Urinary bladder (tissue), 4 donors: ENCODE data around the gene SLC26A8. TPM values are rescaled to one million over a fixed set of nuclear protein-coding genes. Genes with fewer than 3 reads are reported as not detected.
A peak's percentile ranks its signal among the peaks of the same experiment; 100 is the strongest.

Experiments used
- DNase-seq: peaks from one replicate; pipeline ENCODE4 v3.0.0-alpha.2; 2015; ENCODE audit errors: extremely low spot score
- H3K27ac ChIP-seq: one replicate; pipeline ENCODE4 v1.5.1; 2013; ENCODE audit warnings: low read depth, mild to moderate bottlenecking, moderate library complexity
- H3K36me3 ChIP-seq: one replicate; pipeline ENCODE4 v1.6.1; 2013; ENCODE audit warnings: mild to moderate bottlenecking, moderate library complexity; ENCODE audit not compliant: insufficient read depth
- H3K4me1 ChIP-seq: one replicate; pipeline ENCODE4 v1.6.1; 2013; ENCODE audit warnings: mild to moderate bottlenecking, moderate library complexity; ENCODE audit not compliant: insufficient read depth
- H3K4me3 ChIP-seq: one replicate; pipeline ENCODE4 v1.5.1; 2013; ENCODE audit warnings: low read depth, low read length
- WGBS: extraction: QIAGEN DNeasy Blood & Tissue Kit; methylation state at CpG from one replicate; pipeline ENCODE4 v1.1.7; 2013; 5-methylcytosine and 5-hydroxymethylcytosine counted together
- polyA plus RNA-seq: library from polyadenylated mRNA; stranded (reverse); fragments of 200-250 nt; gene quantifications from one replicate; pipeline ENCODE4 v1.2.3, GENCODE V29; 2013
- total RNA-seq: library from RNA; depleted of rRNA; stranded (reverse); fragments of >200 nt; gene quantifications from one replicate; pipeline ENCODE4 v1.2.3, GENCODE V29; 2014
- donor health status: healthy with polysubstance abuse.
- donor health status: healthy.

Gene SLC26A8
- total and polyA plus RNA-seq, 2 donors, result 0.09 to 0.11 TPM

- no peak for DNase-seq
- H3K36me3 ChIP-seq, result peaks cover 3% of the 10 kb centered on the region
- H3K4me3 ChIP-seq, result no peak overlapping the region
- no peak overlapping the region for H3K27ac ChIP-seq
- H3K4me1 ChIP-seq, result no peaks in the 10 kb centered on the region
- 95% methylated on average over 4 of the region's 4 CpGs for WGBS
Measured at GRCh38 chr6:36063318-36064060, 39.0 kb upstream of the SLC26A8 start.

- Histone ChIP-seq H3K4me3 (no peak overlapping the region), H3K36me3 (peaks cover 3% of the 10 kb centered on the region), H3K4me1 (no peaks in the 10 kb centered on the region), H3K27ac (no peak overlapping the region)
- DNase-seq, result no peak
- WGBS, result 96% methylated on average over 2 of the region's 2 CpGs
Measured at GRCh38 chr6:36062247-36062646, 37.8 kb upstream of the SLC26A8 start.

- H3K4me1 ChIP-seq, result no peaks in the 10 kb centered on the region
- no peak overlapping the region for H3K4me3 ChIP-seq
- no peak for DNase-seq
- peaks cover 3% of the 10 kb centered on the region for H3K36me3 ChIP-seq
- 73% methylated on average over 2 of the region's 2 CpGs for WGBS
- no peak overlapping the region for H3K27ac ChIP-seq
Measured at GRCh38 chr6:36061236-36061635, 36.8 kb upstream of the SLC26A8 start.

GRCh38 chr6:36056178-36056577, 31.7 kb upstream of the SLC26A8 start:
- no peak for DNase-seq
- H3K4me1 ChIP-seq, result no peaks in the 10 kb centered on the region
- H3K4me3 ChIP-seq, result no peak overlapping the region
- WGBS, result 37% methylated on average over 1 of the region's 1 CpG
- H3K27ac ChIP-seq, result no peak overlapping the region
- H3K36me3 ChIP-seq, result peaks cover 3% of the 10 kb centered on the region

- no peak for DNase-seq
- Histone ChIP-seq H3K36me3 (peaks cover 3% of the 10 kb centered on the region), H3K4me3 (no peak overlapping the region), H3K4me1 (no peaks in the 10 kb centered on the region), H3K27ac (no peak overlapping the region)
- 38% methylated on average over 2 of the region's 2 CpGs for WGBS
Measured at GRCh38 chr6:36054956-36055355, 30.5 kb upstream of the SLC26A8 start.

- Histone ChIP-seq H3K27ac (no peak overlapping the region), H3K4me1 (no peaks in the 10 kb centered on the region), H3K4me3 (no peak overlapping the region), H3K36me3 (no peaks in the 10 kb centered on the region)
- 54% methylated on average over 2 of the region's 2 CpGs for WGBS
- DNase-seq, result no peak
Measured at GRCh38 chr6:36054415-36054814, 30.0 kb upstream of the SLC26A8 start.

- H3K4me1 ChIP-seq, result no peaks in the 10 kb centered on the region
- no peak overlapping the region for H3K4me3 ChIP-seq
- no peak overlapping the region for H3K27ac ChIP-seq
- WGBS, result 26% methylated on average over 2 of the region's 2 CpGs
- H3K36me3 ChIP-seq, result no peaks in the 10 kb centered on the region
- DNase-seq, result no peak
Measured at GRCh38 chr6:36053878-36054277, 29.4 kb upstream of the SLC26A8 start.

- no peaks in the 10 kb centered on the region for H3K4me1 ChIP-seq
- H3K4me3 ChIP-seq, result no peak overlapping the region
- H3K27ac ChIP-seq, result no peak overlapping the region
- no peak for DNase-seq
- 18% methylated on average over 2 of the region's 2 CpGs for WGBS
- no peaks in the 10 kb centered on the region for H3K36me3 ChIP-seq
Measured at GRCh38 chr6:36052097-36052496, 27.7 kb upstream of the SLC26A8 start.

GRCh38 chr6:36050947-36051710, 26.7 kb upstream of the SLC26A8 start:
- H3K4me1 ChIP-seq, result no peaks in the 10 kb centered on the region

GRCh38 chr6:36050305-36050704, 25.9 kb upstream of the SLC26A8 start:
- Histone ChIP-seq H3K36me3 (no peaks in the 10 kb centered on the region), H3K4me3 (no peak overlapping the region), H3K27ac (no peak overlapping the region), H3K4me1 (no peaks in the 10 kb centered on the region)
- DNase-seq, result no peak
- WGBS, result 83% methylated on average over 1 of the region's 1 CpG

More at GRCh38 chr6:36050947-36051710, 26.7 kb upstream of the SLC26A8 start:
- H3K4me3 ChIP-seq, result no peak overlapping the region
- H3K27ac ChIP-seq, result no peak overlapping the region
- DNase-seq, result no peak
- WGBS, result 87% methylated on average over 16 of the region's 16 CpGs
- no peaks in the 10 kb centered on the region for H3K36me3 ChIP-seq

GRCh38 chr6:36049582-36049981, 25.1 kb upstream of the SLC26A8 start:
- H3K4me1 ChIP-seq, result no peaks in the 10 kb centered on the region
- 96% methylated on average over 2 of the region's 2 CpGs for WGBS

GRCh38 chr6:36042618-36043260, 18.3 kb upstream of the SLC26A8 start:
- DNase-seq, result no peak
- Histone ChIP-seq H3K27ac (no peak overlapping the region), H3K4me3 (no peak overlapping the region), H3K4me1 (peaks cover 4% of the 10 kb centered on the region), H3K36me3 (no peaks in the 10 kb centered on the region)
- WGBS, result 92% methylated on average over 12 of the region's 12 CpGs

More at GRCh38 chr6:36049582-36049981, 25.1 kb upstream of the SLC26A8 start:
- H3K36me3 ChIP-seq, result no peaks in the 10 kb centered on the region
- no peak overlapping the region for H3K4me3 ChIP-seq
- no peak for DNase-seq
- no peak overlapping the region for H3K27ac ChIP-seq

GRCh38 chr6:36040958-36041357, 16.5 kb upstream of the SLC26A8 start:
- DNase-seq, result no peak
- Histone ChIP-seq H3K36me3 (no peaks in the 10 kb centered on the region), H3K4me3 (no peak overlapping the region), H3K4me1 (peaks cover 4% of the 10 kb centered on the region), H3K27ac (no peak overlapping the region)

GRCh38 chr6:36039112-36039511, 14.7 kb upstream of the SLC26A8 start:
- Histone ChIP-seq H3K4me3 (no peak overlapping the region), H3K27ac (no peak overlapping the region), H3K36me3 (no peaks in the 10 kb centered on the region), H3K4me1 (peaks cover 5% of the 10 kb centered on the region)
- DNase-seq, result peak; percentile 42
